ENCODE measurements around the gene DCAF8.

DCAF8 gene

GRCh38 chr1:160264795-160265307, 2.5 kb upstream of the DCAF8 start:
- no peak for DNase-seq

- DNase-seq = peak in 6 of 56 donors; percentile 11 to 46 (median 26)
Measured at GRCh38 chr1:160261556-160261892, 825 bp downstream of the DCAF8 start.

GRCh38 chr1:160260406-160261382, 1.7 kb downstream of the DCAF8 start:
- no peak for DNase-seq

- no peak for DNase-seq
Measured at GRCh38 chr1:160258177-160258798, 4.1 kb downstream of the DCAF8 start.

- no peak for DNase-seq
Measured at GRCh38 chr1:160257411-160258015, 4.8 kb downstream of the DCAF8 start.

- DNase-seq = no peak
Measured at GRCh38 chr1:160256396-160257046, 5.8 kb downstream of the DCAF8 start.

GRCh38 chr1:160255781-160256300, 6.5 kb downstream of the DCAF8 start:
- no peak for DNase-seq

- peak in 49 of 56 donors; percentile 4 to 90 (median 62) for DNase-seq
Measured at GRCh38 chr1:160251687-160252526, 10.4 kb downstream of the DCAF8 start.

GRCh38 chr1:160251011-160251410, 11.3 kb downstream of the DCAF8 start:
- DNase-seq = no peak

GRCh38 chr1:160247053-160247452, 15.3 kb downstream of the DCAF8 start:
- DNase-seq = no peak

- DNase-seq = no peak
Measured at GRCh38 chr1:160245434-160245833, 16.9 kb downstream of the DCAF8 start.

- no peak for DNase-seq
Measured at GRCh38 chr1:160244209-160244608, 18.1 kb downstream of the DCAF8 start.

GRCh38 chr1:160243767-160244166, 18.6 kb downstream of the DCAF8 start:
- DNase-seq = no peak

GRCh38 chr1:160239582-160240299, 22.6 kb downstream of the DCAF8 start:
- no peak for DNase-seq

GRCh38 chr1:160238408-160238807, 23.9 kb downstream of the DCAF8 start:
- no peak for DNase-seq

- DNase-seq = no peak
Measured at GRCh38 chr1:160237558-160237957, 24.8 kb downstream of the DCAF8 start.

GRCh38 chr1:160236806-160237205, 25.5 kb downstream of the DCAF8 start:
- DNase-seq = no peak

GRCh38 chr1:160232911-160233310, 29.4 kb downstream of the DCAF8 start:
- DNase-seq = no peak

GRCh38 chr1:160228431-160228830, 33.9 kb downstream of the DCAF8 start:
- no peak for DNase-seq

- no peak for DNase-seq
Measured at GRCh38 chr1:160227561-160227960, 34.8 kb downstream of the DCAF8 start.
